T-cell (primary cell): ENCODE data around the gene WDR13. TPM values are rescaled to one million over a fixed set of nuclear protein-coding genes. Genes with fewer than 3 reads are reported as not detected.

ENCODE experiments used
- ATAC-seq, 4 experiments: fragments of 200-7000 bp in 3 of 4; fragments of 150-1000 bp in 1 of 4; cut with Tn5 transposase; replicated peaks in 1 of 4; 1 replicate in 3 of 4; 2 replicates in 1 of 4; pipeline ENCODE4 v1.10.0; 2021; ENCODE audit warnings: moderate library complexity in 3 of 4, mild to moderate bottlenecking in 2 of 4, moderate number of reproducible peaks in 1 of 4
- CTCF ChIA-PET, 2 donors: fragments of 300-600 bp; sonication (Branson Sonifier 250); formaldehyde crosslinking; loops; one replicate each; lab custom pipeline; 2022; ENCODE audit warnings: antibody characterized with exemption in 2 of 2; lab: Charles Lee
- POLR2A ChIA-PET, 2 donors: fragments of 300-600 bp; sonication (Branson Sonifier 250); formaldehyde crosslinking; loops; one replicate each; lab custom pipeline; 2022; ENCODE audit warnings: antibody characterized with exemption in 2 of 2; lab: Charles Lee
- DNase-seq, 35 experiments: peaks; one replicate each; pipeline versions ENCODE4 v3.0.0 to v3.0.0-alpha.2; 2013 to 2023
- H3K27ac ChIP-seq: one replicate; pipeline ENCODE4 v1.5.1; 2013; ENCODE audit warnings: low read length
- H3K27me3 ChIP-seq, 2 experiments: replicated peaks in 1 of 2; 1 replicate in 1 of 2; 2 replicates in 1 of 2; pipeline versions ENCODE4 v1.6.1 to v1.7.0; 2013; ENCODE audit warnings: low read length in 1 of 2, mixed read lengths in 1 of 2; ENCODE audit not compliant: control insufficient read depth in 2 of 2, insufficient read depth in 2 of 2; ENCODE audit errors: extremely low read depth in 1 of 2
- H3K36me3 ChIP-seq, 2 donors: 1 replicate in 1 of 2; 2 replicates in 1 of 2; pipeline versions ENCODE4 v1.6.1 to v1.7.0; 2013; ENCODE audit warnings: low read length in 1 of 2; ENCODE audit not compliant: control insufficient read depth in 2 of 2, insufficient read depth in 1 of 2; ENCODE audit errors: extremely low read depth in 1 of 2
- H3K4me1 ChIP-seq, 2 experiments: 1 replicate in 1 of 2; 2 replicates in 1 of 2; pipeline versions ENCODE4 v1.6.1 to v1.7.0; 2013; ENCODE audit warnings: low read length in 2 of 2, mixed read lengths in 1 of 2; ENCODE audit not compliant: insufficient read depth in 2 of 2, control insufficient read depth in 1 of 2; ENCODE audit errors: extremely low read depth in 1 of 2
- H3K4me3 ChIP-seq, 2 donors: 1 replicate in 1 of 2; 2 replicates in 1 of 2; pipeline versions ENCODE4 v1.5.1 to v1.7.0; 2013; ENCODE audit warnings: mild to moderate bottlenecking in 2 of 2, low read length in 1 of 2, moderate library complexity in 1 of 2; ENCODE audit not compliant: control insufficient read depth in 1 of 2; ENCODE audit errors: extremely low read depth in 1 of 2
- H3K9me3 ChIP-seq: 2 replicates; pipeline ENCODE4 v1.7.0; 2013
- H3K27ac Mint-ChIP-seq, 2 donors: one replicate each; pipeline ENCODE4 v1.8.0; 2020 to 2021; ENCODE audit warnings: mild to moderate bottlenecking in 2 of 2, mixed read lengths in 2 of 2
- H3K27me3 Mint-ChIP-seq, 2 donors: one replicate each; pipeline ENCODE4 v1.8.0; 2021 to 2022; ENCODE audit warnings: mixed read lengths in 2 of 2
- H3K36me3 Mint-ChIP-seq: one replicate; pipeline ENCODE4 v1.8.0; 2021; ENCODE audit warnings: mixed read lengths
- H3K4me1 Mint-ChIP-seq, 3 donors: one replicate each; pipeline ENCODE4 v1.8.0; 2020 to 2022; ENCODE audit warnings: mixed read lengths in 3 of 3, mild to moderate bottlenecking in 1 of 3
- H3K4me3 Mint-ChIP-seq, 3 donors: one replicate each; pipeline ENCODE4 v1.8.0; 2020 to 2022; ENCODE audit warnings: mild to moderate bottlenecking in 3 of 3, mixed read lengths in 3 of 3, moderate library complexity in 3 of 3
- H3K9me3 Mint-ChIP-seq, 3 donors: one replicate each; pipeline ENCODE4 v1.8.0; 2020 to 2022; ENCODE audit warnings: mixed read lengths in 3 of 3
- WGBS: methylation state at CpG from one replicate; pipeline ENCODE4 v1.1.5; 2013; ENCODE audit warnings: missing lambda C conversion rate; ENCODE audit not compliant: insufficient coverage; 5-methylcytosine and 5-hydroxymethylcytosine counted together
- total RNA-seq, 35 experiments: library from RNA in 6 of 35; stranded (reverse) in 6 of 35; fragments of 120-200 nt in 1 of 35; gene quantifications; one replicate each; pipeline versions ENCODE4 v1.2.1 to v1.2.4 and lab custom pipeline; 2013 to 2026

Gene WDR13
- total RNA-seq, 5 donors from 2014 or later (not counting 1 experiment from before 2014, with no cell fraction given) = 39.0 to 65.9 (median 59.3) TPM

- H3K4me3 ChIP-seq = no peak overlapping the region
- no peak overlapping the region for H3K4me3 Mint-ChIP-seq
- H3K36me3 Mint-ChIP-seq = no peaks in the 10 kb centered on the region
- no peak overlapping the region for H3K27ac Mint-ChIP-seq
- CTCF ChIA-PET = no interaction called here
- WGBS = 38% methylated on average over 3 of the region's 5 CpGs
- no peaks in the 10 kb centered on the region for H3K9me3 Mint-ChIP-seq
- ATAC-seq (no peak), DNase-seq (no peak)
- H3K4me1 ChIP-seq = no peaks in the 10 kb centered on the region
- H3K9me3 ChIP-seq = no peaks in the 10 kb centered on the region
- H3K36me3 ChIP-seq = no peaks in the 10 kb centered on the region
- POLR2A ChIA-PET = interaction anchor here in 1 of 2 donors (0.5 kb wide), 1 partner anchor 12 kb away, joined by 7 read pairs; no protein-coding TSS in a partner anchor
- H3K4me1 Mint-ChIP-seq = no peaks in the 10 kb centered on the region
- H3K27ac ChIP-seq = no peak overlapping the region
- H3K27me3 Mint-ChIP-seq = peaks cover 0 to 8% of the 10 kb centered on the region in 2 donors
- H3K27me3 ChIP-seq = no peaks in the 10 kb centered on the region
Observed at GRCh38 chrX:48616576-48616975, 19.3 kb downstream of the WDR13 start.

- no peaks in the 10 kb centered on the region for H3K36me3 ChIP-seq
- ChIA-PET CTCF (no interaction called here), POLR2A (no interaction called here)
- no peak overlapping the region for H3K27ac Mint-ChIP-seq
- H3K4me1 ChIP-seq = no peaks in the 10 kb centered on the region
- H3K36me3 Mint-ChIP-seq = no peaks in the 10 kb centered on the region
- H3K4me3 ChIP-seq = no peak overlapping the region
- no peaks in the 10 kb centered on the region for H3K27me3 ChIP-seq
- WGBS = 42% methylated on average over 5 of the region's 8 CpGs
- no peaks in the 10 kb centered on the region for H3K9me3 Mint-ChIP-seq
- H3K4me1 Mint-ChIP-seq = no peaks in the 10 kb centered on the region
- DNase-seq (no peak), ATAC-seq (no peak)
- H3K4me3 Mint-ChIP-seq = no peak overlapping the region
- H3K27ac ChIP-seq = no peak overlapping the region
- peaks cover 0 to 8% of the 10 kb centered on the region in 2 donors for H3K27me3 Mint-ChIP-seq
- H3K9me3 ChIP-seq = no peaks in the 10 kb centered on the region
Observed at GRCh38 chrX:48617542-48618340, 20.4 kb downstream of the WDR13 start.

- CTCF ChIA-PET = no interaction called here
- ATAC-seq (no peak), DNase-seq (no peak)
- H3K27ac ChIP-seq = no peak overlapping the region
- H3K27me3 ChIP-seq = no peaks in the 10 kb centered on the region
- H3K9me3 Mint-ChIP-seq = no peaks in the 10 kb centered on the region
- no peaks in the 10 kb centered on the region for H3K36me3 ChIP-seq
- H3K27me3 Mint-ChIP-seq = no peaks in the 10 kb centered on the region
- peaks cover 0 to 7% (median 5%) of the 10 kb centered on the region in 3 donors for H3K4me1 Mint-ChIP-seq
- POLR2A ChIA-PET = no interaction called here
- H3K4me3 ChIP-seq = no peak overlapping the region
- WGBS = 100% methylated on average over 1 of the region's 5 CpGs
- no peaks in the 10 kb centered on the region for H3K36me3 Mint-ChIP-seq
- no peak overlapping the region for H3K27ac Mint-ChIP-seq
- H3K9me3 ChIP-seq = no peaks in the 10 kb centered on the region
- no peak overlapping the region for H3K4me3 Mint-ChIP-seq
- peaks cover 0 to 3% of the 10 kb centered on the region in 2 experiments for H3K4me1 ChIP-seq
Observed at GRCh38 chrX:48626401-48627298, 29.4 kb downstream of the WDR13 start.

GRCh38 chrX:48631376-48632090, 34.2 kb downstream of the WDR13 start:
- 0% methylated on average over 3 of the region's 18 CpGs for WGBS
- peaks cover 0 to 10% of the 10 kb centered on the region in 2 experiments for H3K4me1 ChIP-seq
- no peaks in the 10 kb centered on the region for H3K9me3 ChIP-seq
- no peaks in the 10 kb centered on the region for H3K27me3 ChIP-seq
- peaks cover 0 to 11% (median 7%) of the 10 kb centered on the region in 3 donors for H3K4me1 Mint-ChIP-seq
- H3K4me3 Mint-ChIP-seq = peak overlapping the region; percentile 17 to 47 (median 31)
- H3K27me3 Mint-ChIP-seq = peaks cover 0 to 4% of the 10 kb centered on the region in 2 donors
- POLR2A ChIA-PET = interaction anchor here (0.6 to 0.7 kb wide), 2 partner anchors 22 to 290 kb away, joined by 4 read pairs; no protein-coding TSS in a partner anchor
- ATAC-seq (peak; percentile 76 to 88 (median 87)), DNase-seq (peak; percentile 11 to 78 (median 51))
- H3K27ac ChIP-seq = no peak overlapping the region
- H3K36me3 Mint-ChIP-seq = no peaks in the 10 kb centered on the region
- CTCF ChIA-PET = interaction anchor here in 1 of 2 donors (0.7 to 1.1 kb wide), 2 partner anchors 1130 to 1581 kb away, joined by 3 to 6 read pairs; no protein-coding TSS in a partner anchor
- H3K4me3 ChIP-seq = no peak overlapping the region
- H3K9me3 Mint-ChIP-seq = no peaks in the 10 kb centered on the region
- H3K36me3 ChIP-seq = no peaks in the 10 kb centered on the region
- H3K27ac Mint-ChIP-seq = peak overlapping the region; percentile 21 to 71

- POLR2A ChIA-PET = interaction anchor here in 1 of 2 donors (0.7 kb wide), 1 partner anchor 289 kb away, joined by 4 read pairs; no protein-coding TSS in a partner anchor
- ATAC-seq (no peak), DNase-seq (no peak)
- H3K27me3 ChIP-seq = no peaks in the 10 kb centered on the region
- no peaks in the 10 kb centered on the region for H3K36me3 Mint-ChIP-seq
- H3K4me3 ChIP-seq = no peak overlapping the region
- H3K27ac ChIP-seq = no peak overlapping the region
- H3K4me1 ChIP-seq = peaks cover 0 to 10% of the 10 kb centered on the region in 2 experiments
- no peaks in the 10 kb centered on the region for H3K36me3 ChIP-seq
- peaks cover 0 to 4% of the 10 kb centered on the region in 2 donors for H3K27me3 Mint-ChIP-seq
- no peaks in the 10 kb centered on the region for H3K9me3 Mint-ChIP-seq
- WGBS = no CpG with 5 or more reads among the region's 10 CpGs
- no peaks in the 10 kb centered on the region for H3K9me3 ChIP-seq
- H3K4me1 Mint-ChIP-seq = peaks cover 0 to 11% (median 7%) of the 10 kb centered on the region in 3 donors
- no peak overlapping the region for H3K4me3 Mint-ChIP-seq
- H3K27ac Mint-ChIP-seq = no peak overlapping the region
- CTCF ChIA-PET = interaction anchor here in 1 of 2 donors (0.7 kb wide), 1 partner anchor 1581 kb away, joined by 6 read pairs; no protein-coding TSS in a partner anchor
Observed at GRCh38 chrX:48632207-48632606, 34.9 kb downstream of the WDR13 start.
